ENCODE results near the gene GLRA2.
"Not testable (repeated sequence)": the region's sequence is repeated elsewhere in the genome, so short reads cannot be mapped to it uniquely, and the experiment has no call there.

GLRA2 gene

DNA sequence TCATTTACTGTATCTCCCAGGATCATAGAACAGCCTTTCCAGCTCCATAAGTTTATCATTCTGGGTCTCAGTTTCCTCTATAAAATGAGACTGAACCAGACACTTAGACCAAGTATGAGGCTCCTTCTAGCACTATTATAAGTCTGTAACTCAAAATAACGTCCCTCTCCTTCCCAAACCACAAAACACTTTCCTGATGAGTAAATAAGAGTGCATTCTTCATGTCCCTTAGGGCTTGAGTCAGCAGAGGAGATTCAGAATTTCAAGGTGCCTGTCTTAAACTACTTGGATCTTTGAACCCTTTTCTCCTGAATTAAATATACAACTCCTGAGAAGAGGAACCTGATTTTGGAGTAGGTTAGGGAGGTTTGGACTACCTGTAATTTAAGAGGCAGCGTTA, 62.6 kb downstream of the GLRA2 start:
- peak; percentile 73 for DNase-seq

- DNase-seq: no peak
These were observed 65.2 kb downstream of the GLRA2 start for GRCh38 chrX:14594521-14594920.

DNA sequence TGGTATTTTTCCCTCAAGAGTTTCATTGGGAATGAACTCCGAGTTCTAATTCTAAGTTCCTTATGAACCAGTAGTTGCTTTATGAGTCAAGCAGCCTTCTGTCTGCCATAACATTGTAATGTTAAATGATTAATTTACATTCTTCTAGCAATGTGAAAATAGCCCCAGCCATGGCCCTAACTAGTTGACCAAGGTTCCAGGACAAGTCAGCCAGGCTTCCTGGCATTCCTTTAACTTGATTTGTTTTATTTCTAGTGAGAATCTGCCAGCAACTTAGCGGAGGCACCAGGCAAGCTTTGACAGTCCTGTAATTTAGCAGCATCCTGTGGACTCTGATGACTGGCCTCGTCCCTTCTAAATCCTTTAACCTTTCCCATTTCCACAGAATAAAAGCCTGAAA, 69.0 kb downstream of the GLRA2 start:
- DNase-seq: no peak

DNA sequence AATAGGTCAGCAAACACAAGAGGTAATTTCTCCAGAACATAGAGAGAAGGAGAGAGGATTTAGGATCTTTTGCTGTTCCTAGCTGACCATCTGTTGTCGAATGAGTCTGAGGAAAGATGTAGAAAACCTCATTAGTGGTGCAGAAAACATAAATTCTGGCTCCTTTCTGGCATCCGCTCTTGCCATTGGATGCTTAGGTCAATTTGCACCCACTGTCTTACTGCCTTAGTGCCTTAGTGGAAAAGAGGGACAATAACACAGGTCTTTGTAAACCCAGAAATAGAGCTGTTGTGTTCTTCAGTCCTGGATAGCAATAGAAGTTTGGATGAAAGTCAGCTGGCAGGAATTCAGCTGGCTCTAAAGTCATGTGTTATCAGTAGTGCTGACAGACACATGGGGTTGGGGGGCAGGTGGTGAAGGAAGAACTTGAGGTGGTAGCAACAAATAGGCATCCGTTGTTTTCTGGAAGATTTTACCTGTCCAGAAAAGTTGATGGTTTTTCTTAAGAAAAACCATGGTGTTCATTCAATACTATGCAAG, 78.2 kb downstream of the GLRA2 start:
- no peak for DNase-seq

GRCh38 chrX:14612450-14612849, 83.1 kb downstream of the GLRA2 start:
- not testable (repeated sequence) for DNase-seq

DNA sequence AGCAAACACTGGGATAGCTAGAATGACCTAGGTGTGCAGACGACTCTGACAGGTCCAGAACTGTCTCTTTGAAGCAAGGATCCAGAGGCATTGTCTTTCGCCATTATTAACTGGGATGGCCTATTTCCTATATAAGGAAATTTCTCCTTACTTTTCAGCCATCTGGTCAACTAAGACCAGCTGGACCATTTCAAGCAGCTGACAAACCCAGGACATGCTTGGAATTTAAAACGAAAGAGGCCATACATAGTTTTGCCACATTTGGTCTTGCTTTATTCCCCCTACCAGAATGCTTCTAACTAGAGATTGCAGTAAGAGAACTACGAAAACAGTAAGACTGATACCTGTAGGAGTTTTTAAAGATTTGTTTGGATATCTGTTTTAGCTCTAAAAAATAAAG, 87.0 kb downstream of the GLRA2 start:
- peak; percentile 16 for DNase-seq

- DNase-seq: peak; percentile 82
These were observed 87.5 kb downstream of the GLRA2 start for GRCh38 chrX:14616836-14617235.

GRCh38 chrX:14618177-14618965, 89.0 kb downstream of the GLRA2 start:
- DNase-seq: no peak

- DNase-seq: no peak
These were observed 101.4 kb downstream of the GLRA2 start for GRCh38 chrX:14630733-14631132.

GRCh38 chrX:14641681-14642655, 112.6 kb downstream of the GLRA2 start:
- DNase-seq: no peak

DNA sequence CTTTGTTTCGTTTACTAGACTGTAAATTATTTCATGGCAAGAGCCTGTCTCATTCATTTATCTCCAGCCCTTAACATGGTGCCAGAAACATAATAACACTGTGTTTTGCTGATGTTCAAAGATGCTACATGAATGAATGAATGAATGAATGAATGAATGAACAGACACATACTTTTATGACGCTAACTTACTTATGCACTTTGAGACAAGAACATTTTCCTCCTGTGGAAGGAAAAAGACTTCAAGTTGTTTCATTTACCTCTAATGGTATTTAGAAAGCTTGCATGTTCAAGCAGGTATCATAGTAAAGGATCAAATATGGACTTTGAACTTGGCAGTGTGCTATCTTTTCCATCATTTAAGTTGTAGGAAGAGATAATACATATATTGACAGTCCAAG, 131.6 kb downstream of the GLRA2 start:
- no peak for DNase-seq

- DNase-seq: no peak
These were observed 141.5 kb downstream of the GLRA2 start for GRCh38 chrX:14670819-14671218.

DNA sequence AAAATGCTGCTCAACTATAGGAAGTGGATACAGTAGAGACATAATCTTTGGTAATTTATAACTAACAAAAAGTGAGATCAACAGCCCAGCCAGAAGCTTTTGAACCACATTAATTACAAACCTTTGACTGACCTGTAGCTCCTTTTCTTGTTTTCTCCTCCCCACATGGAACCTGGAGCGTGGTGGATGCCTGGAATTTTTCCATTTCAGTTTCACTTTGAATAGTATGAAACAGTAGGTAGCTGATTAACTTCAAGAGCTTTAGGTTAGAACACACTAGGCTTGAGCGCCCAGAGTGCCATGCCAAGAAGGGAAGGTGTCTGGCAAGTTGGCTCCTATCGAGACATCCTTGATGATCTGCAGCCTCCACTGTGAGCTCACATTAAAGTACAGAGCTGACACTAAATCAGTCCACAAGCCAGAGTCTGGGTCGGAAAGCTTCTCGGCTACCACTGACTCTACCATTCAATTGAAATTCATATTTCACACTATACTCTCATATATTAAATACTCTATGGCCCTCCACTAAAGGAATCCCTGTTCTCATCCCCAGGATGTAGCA, 143.4 kb downstream of the GLRA2 start:
- no peak for DNase-seq

DNA sequence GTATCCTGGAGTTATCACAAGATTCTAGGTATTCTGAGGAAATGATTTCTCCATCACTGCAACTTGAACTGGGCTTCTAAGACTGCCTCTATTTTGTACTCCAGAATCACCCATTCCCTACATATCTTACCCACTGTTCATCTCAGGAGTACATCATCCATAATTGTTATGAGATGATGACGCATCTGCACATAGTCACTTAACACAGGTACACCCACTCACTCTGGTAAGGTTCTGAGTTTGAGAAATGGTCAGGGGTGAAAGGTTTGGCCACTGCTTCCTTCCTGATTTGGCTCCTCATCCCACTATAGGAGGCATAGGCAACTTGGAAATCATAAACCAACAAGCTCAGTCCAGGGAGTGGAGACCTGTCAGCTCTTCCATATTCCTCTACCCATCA, 143.9 kb downstream of the GLRA2 start:
- no peak for DNase-seq

- DNase-seq: peak; percentile 89
These were observed 144.4 kb downstream of the GLRA2 start for GRCh38 chrX:14673764-14674163.

GRCh38 chrX:14675500-14675899, 146.2 kb downstream of the GLRA2 start:
- no peak for DNase-seq

- DNase-seq: peak; percentile 37
These were observed 147.1 kb downstream of the GLRA2 start for GRCh38 chrX:14676431-14676830.

DNA sequence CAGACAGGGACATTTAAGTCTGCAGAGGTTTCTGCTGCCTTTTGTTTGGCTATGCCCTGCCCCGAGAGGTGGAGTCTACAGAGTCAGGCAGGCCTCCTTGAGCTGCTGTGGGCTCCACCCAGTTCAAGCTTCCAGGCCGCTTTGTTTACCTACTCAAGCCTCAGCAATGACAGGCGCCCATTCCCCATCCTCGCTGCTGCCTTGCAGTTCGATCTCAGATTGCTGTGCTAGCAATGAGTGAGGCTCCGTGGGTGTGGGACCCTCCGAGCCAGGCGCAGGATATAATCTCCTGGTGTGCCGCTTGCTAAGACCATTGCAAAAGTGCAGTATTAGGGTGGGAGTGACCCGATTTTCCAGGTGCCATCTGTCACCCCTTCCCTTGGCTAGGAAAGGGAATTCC, 159.0 kb downstream of the GLRA2 start:
- not testable (repeated sequence) for DNase-seq

DNA sequence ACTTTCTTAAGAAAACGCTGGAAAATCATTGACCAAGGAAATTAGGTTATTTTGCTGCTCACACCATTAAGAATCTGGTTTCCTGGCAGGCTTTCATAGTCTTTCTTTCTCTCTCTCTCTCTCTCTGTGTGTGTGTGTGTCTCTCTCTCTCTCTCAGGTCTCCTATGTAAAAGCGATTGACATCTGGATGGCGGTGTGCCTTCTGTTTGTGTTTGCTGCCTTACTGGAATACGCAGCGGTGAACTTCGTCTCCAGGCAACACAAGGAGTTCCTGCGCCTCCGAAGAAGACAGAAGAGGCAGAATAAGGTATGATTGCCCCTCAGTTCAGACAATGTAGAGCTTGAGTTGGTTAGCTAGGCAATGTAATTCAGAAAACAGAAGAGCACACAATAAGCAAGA, 161.2 kb downstream of the GLRA2 start:
- no peak for DNase-seq

DNA sequence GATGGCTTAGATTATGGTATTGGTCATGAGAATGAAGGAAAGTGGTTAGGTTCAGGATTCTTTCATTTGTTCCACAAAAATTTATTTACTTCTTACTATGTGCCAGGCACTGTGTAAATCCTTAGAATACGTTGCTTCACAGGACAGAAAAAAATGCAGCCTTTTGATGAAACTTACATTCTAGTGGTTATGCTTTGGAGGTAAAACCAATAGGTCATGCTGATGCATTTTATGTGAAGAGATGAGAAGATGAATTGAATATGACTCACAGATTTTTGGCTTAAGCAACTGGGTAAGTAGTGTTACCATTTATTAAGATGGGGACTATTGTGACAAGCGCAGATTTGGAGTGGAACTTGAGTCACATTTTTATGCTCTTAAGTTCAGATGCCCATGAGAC, 165.3 kb downstream of the GLRA2 start:
- DNase-seq: peak; percentile 40

DNA sequence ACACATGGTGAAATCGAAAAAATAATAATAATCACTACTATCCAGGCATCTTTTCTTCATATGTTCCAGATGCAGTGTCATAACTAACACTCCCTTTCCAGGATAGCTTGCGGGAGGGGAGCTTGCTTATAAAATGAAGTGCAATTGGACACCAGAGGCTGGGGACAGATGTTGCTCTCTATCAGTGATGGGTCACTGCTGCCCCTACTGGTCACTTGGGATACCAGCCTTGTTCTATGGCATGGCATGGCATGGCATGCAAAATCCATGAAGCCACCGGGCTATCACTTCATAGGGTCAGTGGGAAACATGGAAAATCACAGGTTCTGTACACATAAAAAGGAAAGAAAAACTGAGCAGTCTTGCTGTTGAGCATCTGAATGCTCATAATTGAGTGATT, 168.1 kb downstream of the GLRA2 start:
- peak; percentile 25 for DNase-seq

DNA sequence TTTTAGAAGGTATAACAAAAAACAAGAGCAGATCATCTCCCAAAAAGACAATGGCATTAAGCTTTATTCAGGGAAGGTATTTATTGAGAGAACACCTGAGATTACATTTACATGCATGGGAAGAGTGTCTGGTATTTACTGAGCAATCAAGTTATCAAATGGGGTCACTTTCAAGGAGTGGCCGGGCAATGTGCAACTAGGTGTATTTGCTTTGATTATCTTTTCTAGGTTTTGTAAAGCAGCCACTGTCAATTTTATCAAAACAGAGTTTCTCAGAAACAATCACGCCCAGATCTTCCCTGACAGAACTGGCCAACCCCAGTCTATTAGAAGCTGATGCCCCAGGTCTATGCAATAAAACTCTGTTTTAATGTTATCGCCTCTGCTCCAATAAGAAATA, 169.5 kb downstream of the GLRA2 start:
- DNase-seq: no peak

GRCh38 chrX:14700982-14701381, 171.6 kb downstream of the GLRA2 start:
- DNase-seq: no peak

All from fibroblast of skin of back (primary cell).